ENCODE measurements around the gene MIPEP. TPM values are rescaled to one million over a fixed set of nuclear protein-coding genes. Genes with fewer than 3 reads are reported as not detected.

The MIPEP gene
- total RNA-seq, 2 experiments from 2014 or later = 13.2 to 15.5 TPM

DNA sequence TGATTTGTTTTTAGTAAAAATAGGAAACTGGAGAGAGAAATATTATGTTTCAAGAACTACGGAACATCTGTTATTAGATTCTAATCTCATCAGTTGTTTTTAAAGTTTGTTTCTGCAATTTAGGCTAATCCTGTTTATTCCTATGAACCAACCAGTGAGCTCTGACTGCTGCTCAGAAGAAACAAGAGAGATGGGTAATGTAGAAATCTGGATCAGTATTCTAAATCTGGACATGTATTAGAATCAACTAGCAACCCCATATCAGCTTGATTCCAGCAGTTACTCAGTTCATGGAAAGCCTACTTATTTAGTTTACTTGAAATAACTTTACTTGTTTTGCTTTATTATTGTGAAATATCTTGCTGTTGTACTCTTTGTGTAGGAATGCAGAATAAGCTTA is 203.8 kb downstream of the MIPEP start:
- intact Hi-C loops (cut with DNase I, micrococcal nuclease) = no loop called here
- Mint-ChIP-seq H3K9me3 (ENCODE audit: low read depth) (peaks cover 16% of the 10 kb centered on the region), H3K27me3 (peaks cover 3% of the 10 kb centered on the region), H3K36me3 (ENCODE audit: low read depth) (no peaks in the 10 kb centered on the region), H3K27ac (no peak overlapping the region), H3K4me1 (no peaks in the 10 kb centered on the region), H3K4me3 (no peak overlapping the region)
- DNase-seq (no peak), ATAC-seq (no peak)
- ChIA-PET CTCF (interaction anchor here (1.1 kb wide), 1 partner anchor 79 kb away, joined by 3 read pairs; no protein-coding TSS in a partner anchor), POLR2A (no interaction called here)

DNA sequence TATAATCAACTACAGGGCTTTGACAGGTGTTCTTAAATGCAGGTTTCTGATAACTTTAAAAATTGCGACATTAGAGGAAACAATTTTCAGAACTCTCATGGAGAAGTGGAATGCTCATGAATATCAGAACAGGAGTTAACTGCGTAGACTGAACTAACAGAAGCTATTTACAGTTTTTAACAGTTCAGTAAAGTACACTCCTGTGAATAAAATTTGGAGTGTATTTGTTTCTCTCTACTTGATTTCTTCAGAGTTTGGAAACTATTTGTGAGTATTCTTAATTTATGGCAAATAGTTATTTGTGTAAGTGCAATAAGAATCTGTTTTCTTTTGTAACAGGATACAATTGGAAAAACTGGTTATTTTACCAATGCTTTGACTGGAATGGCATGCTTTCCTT is 204.6 kb downstream of the MIPEP start:
- POLR2A ChIA-PET = no interaction called here

DNA sequence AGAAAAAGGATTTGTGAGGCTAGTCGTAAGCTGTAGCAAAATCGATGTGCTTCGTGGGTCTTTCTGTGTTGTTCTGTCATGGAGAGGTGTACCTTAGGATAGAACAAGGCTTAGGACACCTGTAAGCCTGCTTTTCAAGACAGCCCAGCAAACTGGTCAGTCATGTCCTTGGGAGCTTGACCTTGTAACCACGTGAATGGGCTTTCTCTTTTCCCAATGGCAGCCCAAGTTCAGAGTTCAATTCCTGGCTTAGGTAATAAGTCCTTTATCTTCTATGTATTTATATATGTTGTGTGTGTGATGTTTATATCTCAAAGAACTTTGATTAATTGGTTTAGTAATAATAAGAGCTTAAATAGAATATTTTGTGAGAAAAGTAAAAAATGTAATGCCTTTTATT is 206.1 kb downstream of the MIPEP start:
- peaks cover 16% of the 10 kb centered on the region for H3K9me3 Mint-ChIP-seq (ENCODE audit: low read depth)
- DNase-seq (no peak), ATAC-seq (no peak)
- H3K27me3 Mint-ChIP-seq = peaks cover 3% of the 10 kb centered on the region
- no peaks in the 10 kb centered on the region for H3K36me3 Mint-ChIP-seq (ENCODE audit: low read depth)
- H3K27ac Mint-ChIP-seq = no peak overlapping the region
- peaks cover 11% of the 10 kb centered on the region for H3K4me1 Mint-ChIP-seq
- POLR2A ChIA-PET = no interaction called here
- intact Hi-C loops (cut with DNase I, micrococcal nuclease) = no loop called here
- H3K4me3 Mint-ChIP-seq = no peak overlapping the region
- CTCF ChIA-PET = interaction anchor here (1.0 kb wide), 1 partner anchor 26 kb away, joined by 3 read pairs; no protein-coding TSS in a partner anchor

More for the DNA sequence above, 204.6 kb downstream of the MIPEP start:
- no peaks in the 10 kb centered on the region for H3K36me3 Mint-ChIP-seq (ENCODE audit: low read depth)
- H3K9me3 Mint-ChIP-seq (ENCODE audit: low read depth) = peaks cover 16% of the 10 kb centered on the region
- ATAC-seq (no peak), DNase-seq (no peak)
- H3K4me1 Mint-ChIP-seq = peaks cover under 1% of the 10 kb centered on the region
- intact Hi-C loops (cut with DNase I, micrococcal nuclease) = no loop called here
- CTCF ChIA-PET = interaction anchor here (1.0 to 1.1 kb wide), 2 partner anchors 16 to 80 kb away, joined by 3 to 4 read pairs; no protein-coding TSS in a partner anchor
- H3K27me3 Mint-ChIP-seq = peaks cover 3% of the 10 kb centered on the region
- no peak overlapping the region for H3K4me3 Mint-ChIP-seq
- H3K27ac Mint-ChIP-seq = no peak overlapping the region

DNA sequence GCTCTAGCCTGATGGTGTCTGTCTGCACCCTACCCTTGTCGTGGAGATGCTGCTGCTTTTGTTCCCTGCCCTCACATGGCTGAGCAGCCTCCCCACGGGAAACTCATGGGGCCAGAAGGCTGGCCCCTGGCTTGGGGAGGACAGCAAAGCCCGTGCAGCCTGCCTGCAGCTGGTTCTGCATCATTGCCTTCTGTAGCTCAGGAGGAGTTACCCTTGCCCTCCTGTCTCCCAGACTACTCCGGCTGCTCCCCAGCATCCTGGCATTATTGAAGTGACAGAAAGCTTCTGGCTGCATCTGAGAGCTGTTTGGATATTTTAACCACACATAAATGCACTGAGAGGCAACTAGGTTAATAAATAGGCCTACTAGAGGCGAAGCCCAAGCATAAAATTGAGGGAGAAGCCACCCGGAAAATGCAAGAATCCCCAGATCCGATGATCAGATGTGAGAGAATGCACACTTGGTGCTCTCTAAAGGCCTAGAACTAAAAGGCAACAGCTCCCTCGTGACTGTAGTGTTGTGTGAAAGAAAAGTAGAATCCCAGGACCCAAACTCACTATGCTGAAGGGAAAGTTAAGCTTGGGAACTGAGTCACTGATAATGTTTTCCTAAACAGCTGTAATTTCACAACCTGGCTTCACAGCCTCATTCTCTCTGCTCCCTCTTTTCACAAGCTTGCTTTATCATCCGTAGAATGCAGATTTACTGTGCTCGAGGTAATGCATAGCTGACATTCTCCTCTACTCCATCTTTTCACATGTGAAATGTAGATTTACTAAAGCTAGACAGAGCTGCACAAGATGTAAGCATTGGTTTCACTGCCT is 208.1 kb downstream of the MIPEP start:
- no peak overlapping the region for H3K27ac Mint-ChIP-seq
- POLR2A ChIA-PET = no interaction called here

More for the DNA sequence above, 208.1 kb downstream of the MIPEP start:
- peaks cover 14% of the 10 kb centered on the region for H3K9me3 Mint-ChIP-seq (ENCODE audit: low read depth)
- H3K27me3 Mint-ChIP-seq = peaks cover 6% of the 10 kb centered on the region
- H3K4me1 Mint-ChIP-seq = peaks cover 11% of the 10 kb centered on the region
- ATAC-seq = no peak
- DNase-seq = no peak
- no peaks in the 10 kb centered on the region for H3K36me3 Mint-ChIP-seq (ENCODE audit: low read depth)
- no peak overlapping the region for H3K4me3 Mint-ChIP-seq
- intact Hi-C loops (cut with DNase I, micrococcal nuclease) = no loop called here
- CTCF ChIA-PET = interaction anchor here (0.9 to 1.6 kb wide), 2 partner anchors 9 to 17 kb away, joined by 3 to 4 read pairs; no protein-coding TSS in a partner anchor

Other genes starting within 250 kb of the MIPEP start
- gene C1QTNF9B, start 8.1 kb upstream of the MIPEP start, total RNA-seq = not detected